ENCODE measurements around the gene DERL3. TPM values are rescaled to one million over a fixed set of nuclear protein-coding genes. Genes with fewer than 3 reads are reported as not detected.

Gene DERL3
- total RNA-seq, 1 donor: 0.36 TPM

DNA sequence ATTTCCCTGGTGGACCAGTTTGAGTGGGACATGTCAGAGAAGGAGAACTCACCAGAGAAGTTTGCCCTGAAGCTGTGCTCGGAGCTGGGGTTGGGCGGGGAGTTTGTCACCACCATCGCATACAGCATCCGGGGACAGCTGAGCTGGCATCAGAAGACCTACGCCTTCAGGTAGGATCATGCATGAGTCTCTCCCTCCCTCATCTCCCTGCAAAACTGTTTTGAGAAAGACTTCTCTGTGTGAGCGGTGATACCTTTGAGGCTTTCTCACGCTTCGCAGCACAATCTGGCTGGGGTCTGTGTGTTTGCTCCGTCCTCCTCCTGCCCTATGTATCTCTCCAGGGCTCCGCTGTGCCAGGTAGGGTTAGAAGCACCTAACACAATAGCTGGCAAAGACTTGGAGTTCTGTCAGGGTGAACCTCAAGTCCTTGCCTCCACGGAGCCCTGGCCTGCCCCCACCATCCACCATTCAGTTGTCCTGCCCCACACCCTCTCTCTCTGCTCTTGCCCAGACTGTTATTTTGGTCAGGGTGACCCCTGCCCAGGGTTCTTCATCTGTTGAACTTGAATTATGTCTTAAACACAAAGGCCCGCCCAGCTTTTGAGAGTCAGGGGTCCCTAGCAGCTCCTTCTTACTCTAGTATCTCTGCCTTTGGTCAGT is 13.4 kb downstream of the DERL3 start:
- TF ChIP-seq, protein P1, sequence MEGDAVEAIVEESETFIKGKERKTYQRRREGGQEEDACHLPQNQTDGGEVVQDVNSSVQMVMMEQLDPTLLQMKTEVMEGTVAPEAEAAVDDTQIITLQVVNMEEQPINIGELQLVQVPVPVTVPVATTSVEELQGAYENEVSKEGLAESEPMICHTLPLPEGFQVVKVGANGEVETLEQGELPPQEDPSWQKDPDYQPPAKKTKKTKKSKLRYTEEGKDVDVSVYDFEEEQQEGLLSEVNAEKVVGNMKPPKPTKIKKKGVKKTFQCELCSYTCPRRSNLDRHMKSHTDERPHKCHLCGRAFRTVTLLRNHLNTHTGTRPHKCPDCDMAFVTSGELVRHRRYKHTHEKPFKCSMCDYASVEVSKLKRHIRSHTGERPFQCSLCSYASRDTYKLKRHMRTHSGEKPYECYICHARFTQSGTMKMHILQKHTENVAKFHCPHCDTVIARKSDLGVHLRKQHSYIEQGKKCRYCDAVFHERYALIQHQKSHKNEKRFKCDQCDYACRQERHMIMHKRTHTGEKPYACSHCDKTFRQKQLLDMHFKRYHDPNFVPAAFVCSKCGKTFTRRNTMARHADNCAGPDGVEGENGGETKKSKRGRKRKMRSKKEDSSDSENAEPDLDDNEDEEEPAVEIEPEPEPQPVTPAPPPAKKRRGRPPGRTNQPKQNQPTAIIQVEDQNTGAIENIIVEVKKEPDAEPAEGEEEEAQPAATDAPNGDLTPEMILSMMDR (IDR thresholded peaks at IDR 0.05; ENCODE audit: insufficient read depth, low read length): no peak
- H3K4me3 ChIP-seq (ENCODE audit: low read depth, low read length): no peak overlapping the region
- no peak for DNase-seq (ENCODE audit: low read depth)

GRCh38 chr22:23824476-23825245 is 14.1 kb downstream of the DERL3 start:
- no peak for DNase-seq (ENCODE audit: low read depth)
- TF ChIP-seq, protein P1 (IDR thresholded peaks at IDR 0.05; ENCODE audit: insufficient read depth, low read length): no peak
- no peak overlapping the region for H3K4me3 ChIP-seq (ENCODE audit: low read depth, low read length)

GRCh38 chr22:23823331-23823791 is 15.4 kb downstream of the DERL3 start:
- TF ChIP-seq, protein P1 (IDR thresholded peaks at IDR 0.05; ENCODE audit: insufficient read depth, low read length): no peak
- no peak overlapping the region for H3K4me3 ChIP-seq (ENCODE audit: low read depth, low read length)
- DNase-seq (ENCODE audit: low read depth): no peak

- H3K4me3 ChIP-seq (ENCODE audit: low read depth, low read length): no peak overlapping the region
- TF ChIP-seq, protein P1 (IDR thresholded peaks at IDR 0.05; ENCODE audit: insufficient read depth, low read length): no peak
- DNase-seq (ENCODE audit: low read depth): no peak
These were observed 16.6 kb downstream of the DERL3 start for GRCh38 chr22:23822101-23822671.

DNA sequence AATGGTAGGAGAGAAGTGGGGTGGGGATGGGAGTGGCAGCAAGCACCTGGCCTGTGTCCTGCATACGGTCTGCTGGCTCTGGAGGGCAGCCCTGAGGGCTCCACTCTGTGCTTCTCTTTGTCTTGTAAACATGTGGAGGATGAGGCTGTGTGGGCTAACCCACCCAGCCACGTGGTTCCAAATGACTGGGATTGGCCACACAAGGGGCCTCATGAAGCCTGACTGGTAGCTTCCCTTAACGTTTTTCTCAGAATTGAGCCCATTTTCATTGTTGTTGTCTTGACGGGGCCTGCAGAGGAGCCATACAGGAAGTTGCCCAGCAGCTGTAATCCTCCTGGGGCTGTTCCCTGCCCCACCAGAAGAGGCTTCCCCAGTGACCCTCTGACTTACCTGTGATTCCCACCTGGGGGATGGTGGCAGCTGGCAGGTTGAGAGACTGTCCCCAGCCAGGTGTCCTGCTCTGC is 18.0 kb downstream of the DERL3 start:
- DNase-seq (ENCODE audit: low read depth): no peak
- no peak overlapping the region for H3K4me3 ChIP-seq (ENCODE audit: low read depth, low read length)
- TF ChIP-seq, protein P1 (IDR thresholded peaks at IDR 0.05; ENCODE audit: insufficient read depth, low read length): no peak

- no peak overlapping the region for H3K4me3 ChIP-seq (ENCODE audit: low read depth, low read length)
- no peak for DNase-seq (ENCODE audit: low read depth)
- TF ChIP-seq, protein P1 (IDR thresholded peaks at IDR 0.05; ENCODE audit: insufficient read depth, low read length): no peak
These were observed 20.3 kb downstream of the DERL3 start for GRCh38 chr22:23818541-23818940.
